ENCODE data around the gene ACKR3. TPM values are rescaled to one million over a fixed set of nuclear protein-coding genes. Genes with fewer than 3 reads are reported as not detected.

ACKR3 gene
- total and polyA plus RNA-seq, 3 donors from 2014 or later, result 22.8 to 52.8 (median 35.5) TPM

GRCh38 chr2:236592821-236593220 lies 23.2 kb downstream of the ACKR3 start:
- WGBS, 2 donors, result 90 to 92% methylated on average over 14 of the region's 14 CpGs
- H3K36me3 ChIP-seq (ENCODE audit: low read depth, missing control alignments), result no peaks in the 10 kb centered on the region
- no peaks in the 10 kb centered on the region for H3K27me3 ChIP-seq
- TF ChIP-seq POLR2A (IDR thresholded peaks at IDR 0.05) (no peak), CTCF (IDR thresholded peaks at IDR 0.05) (no peak)
- no peaks in the 10 kb centered on the region for H3K4me1 ChIP-seq
- H3K9me3 ChIP-seq, result no peaks in the 10 kb centered on the region
- no peak overlapping the region for H3K4me3 ChIP-seq
- H3K27ac ChIP-seq, result no peak overlapping the region
- intact Hi-C loops (cut with DNase I; ENCODE audit: low total_unique reads), result no loop called here
- DNase-seq, result no peak

GRCh38 chr2:236593531-236593930 lies 23.9 kb downstream of the ACKR3 start:
- TF ChIP-seq POLR2A (IDR thresholded peaks at IDR 0.05), result no peak
- TF ChIP-seq CTCF (IDR thresholded peaks at IDR 0.05), result no peak
- no peaks in the 10 kb centered on the region for H3K4me1 ChIP-seq
- WGBS, 2 donors, result 93 to 97% methylated on average over 2 of the region's 2 CpGs
- H3K27ac ChIP-seq, result no peak overlapping the region
- DNase-seq, result no peak
- H3K36me3 ChIP-seq (ENCODE audit: low read depth, missing control alignments), result no peaks in the 10 kb centered on the region
- intact Hi-C loops (cut with DNase I; ENCODE audit: low total_unique reads), result no loop called here
- H3K4me3 ChIP-seq, result no peak overlapping the region
- H3K9me3 ChIP-seq, result no peaks in the 10 kb centered on the region
- H3K27me3 ChIP-seq, result no peaks in the 10 kb centered on the region

- no peak for TF ChIP-seq POLR2A (IDR thresholded peaks at IDR 0.05)
- TF ChIP-seq CTCF (IDR thresholded peaks at IDR 0.05), result no peak
- intact Hi-C loops (cut with DNase I; ENCODE audit: low total_unique reads), result no loop called here
- no peaks in the 10 kb centered on the region for H3K9me3 ChIP-seq
- no peak overlapping the region for H3K4me3 ChIP-seq
- H3K4me1 ChIP-seq, result no peaks in the 10 kb centered on the region
- no peaks in the 10 kb centered on the region for H3K27me3 ChIP-seq
- no peak for DNase-seq
- no peaks in the 10 kb centered on the region for H3K36me3 ChIP-seq (ENCODE audit: low read depth, missing control alignments)
- H3K27ac ChIP-seq, result no peak overlapping the region
Measured at GRCh38 chr2:236593956-236594355, 24.3 kb downstream of the ACKR3 start.

GRCh38 chr2:236597629-236598028 lies 28.0 kb downstream of the ACKR3 start:
- intact Hi-C loops (cut with DNase I; ENCODE audit: low total_unique reads), result no loop called here
- no peaks in the 10 kb centered on the region for H3K9me3 ChIP-seq
- 75 to 79% methylated on average over 4 of the region's 4 CpGs for WGBS, 2 donors

More at GRCh38 chr2:236597629-236598028, 28.0 kb downstream of the ACKR3 start:
- H3K36me3 ChIP-seq (ENCODE audit: low read depth, missing control alignments), result no peaks in the 10 kb centered on the region
- TF ChIP-seq POLR2A (IDR thresholded peaks at IDR 0.05) (no peak), CTCF (IDR thresholded peaks at IDR 0.05) (no peak)
- H3K27me3 ChIP-seq, result no peaks in the 10 kb centered on the region
- H3K4me3 ChIP-seq, result no peak overlapping the region
- H3K27ac ChIP-seq, result no peak overlapping the region
- no peaks in the 10 kb centered on the region for H3K4me1 ChIP-seq
- no peak for DNase-seq

All from testis (tissue), 3 donors.